Esophagus muscularis mucosa (tissue), 4 donors: ENCODE measurements around the gene MYO1E. TPM values are rescaled to one million over a fixed set of nuclear protein-coding genes. Genes with fewer than 3 reads are reported as not detected.

ENCODE experiments used
- DNase-seq: peaks from one replicate; pipeline ENCODE4 v3.0.0-alpha.2; 2017; ENCODE audit errors: extremely low spot score
- H3K27ac ChIP-seq, 4 donors: fragments of 200-600 bp; sonication (generic); replicated peaks in 1 of 4; 1 replicate in 3 of 4; 2 replicates in 1 of 4; pipeline ENCODE4 v1.5.1; 2016 to 2019; ENCODE audit warnings: mild to moderate bottlenecking in 1 of 4
- H3K27me3 ChIP-seq, 4 donors: fragments of 200-600 bp; sonication (generic); one replicate each; pipeline versions ENCODE4 v1.5.1 to v1.6.0; 2016 to 2019
- H3K36me3 ChIP-seq, 4 donors: fragments of 200-600 bp; sonication (generic); one replicate each; pipeline ENCODE4 v1.5.1; 2016 to 2019
- H3K4me1 ChIP-seq, 4 donors: fragments of 200-600 bp; sonication (generic); one replicate each; pipeline ENCODE4 v1.5.1; 2016 to 2019
- H3K4me3 ChIP-seq, 4 donors: fragments of 200-600 bp; sonication (generic); 1 replicate in 2 of 4; 2 replicates in 2 of 4; pipeline ENCODE4 v1.5.1; 2016 to 2019; ENCODE audit warnings: mild to moderate bottlenecking in 4 of 4, moderate library complexity in 1 of 4
- H3K9me3 ChIP-seq, 4 donors: fragments of 200-600 bp; sonication (generic); 1 replicate in 3 of 4; 2 replicates in 1 of 4; pipeline ENCODE4 v1.5.1; 2016 to 2019
- CTCF ChIP-seq, 3 experiments: fragments of 200-600 bp in 2 of 3; fragments of 450-650 bp in 1 of 3; sonication (generic) in 2 of 3; IDR thresholded peaks; one replicate each; pipeline ENCODE4 v1.5.1; 2017 to 2019; ENCODE audit warnings: antibody characterized with exemption in 3 of 3, mild to moderate bottlenecking in 2 of 3, moderate library complexity in 1 of 3
- EP300 ChIP-seq: sonication (generic); formaldehyde crosslinking; IDR thresholded peaks from one replicate; pipeline ENCODE4 v1.6.1; 2017; ENCODE audit warnings: antibody characterized with exemption
- POLR2A ChIP-seq: fragments of 450-650 bp; IDR thresholded peaks from one replicate; pipeline ENCODE4 v1.6.1; 2017; ENCODE audit warnings: antibody characterized with exemption, moderate library complexity, mild to moderate bottlenecking, low read depth
- POLR2AphosphoS5 ChIP-seq, 2 donors: sonication (generic); formaldehyde crosslinking; IDR thresholded peaks; one replicate each; pipeline ENCODE4 v1.6.1; 2017; ENCODE audit warnings: antibody characterized with exemption in 2 of 2
- WGBS: methylation state at CpG from one replicate; pipeline ENCODE4 v1.1.5; 2018; 5-methylcytosine and 5-hydroxymethylcytosine counted together
- intact Hi-C: fragments of 100-400 bp; cut with DNase I; formaldehyde crosslinking; loops from one replicate; pipeline ENCODE4 v1.15.1; 2023
- total RNA-seq, 4 donors: library from RNA; depleted of rRNA; stranded (reverse); fragments of >200 nt; gene quantifications; one replicate each; pipeline versions ENCODE4 v1.1.0 to v1.2.1, GENCODE V29; 2016

The MYO1E gene
- total RNA-seq, 4 donors from 2014 or later, result 32.7 to 39.9 (median 37.6) TPM

GRCh38 chr15:59268852-59269407 lies 103.7 kb downstream of the MYO1E start:
- Histone ChIP-seq H3K9me3 (no peaks in the 10 kb centered on the region), H3K36me3 (peaks cover 0 to 10% (median 0%) of the 10 kb centered on the region in 4 donors), H3K27me3 (no peaks in the 10 kb centered on the region), H3K27ac (no peak overlapping the region), H3K4me3 (no peak overlapping the region), H3K4me1 (no peaks in the 10 kb centered on the region)
- TF ChIP-seq POLR2AphosphoS5 (IDR thresholded peaks at IDR 0.05) (no peak), CTCF (IDR thresholded peaks at IDR 0.05) (no peak), POLR2A (no peak), EP300 (no peak)
- intact Hi-C loops, result no loop called here
- 93% methylated on average over 10 of the region's 10 CpGs for WGBS
- DNase-seq, result no peak

- Histone ChIP-seq H3K27ac (no peak overlapping the region), H3K9me3 (no peaks in the 10 kb centered on the region), H3K27me3 (no peaks in the 10 kb centered on the region), H3K4me3 (no peak overlapping the region), H3K36me3 (peaks cover 0 to 10% (median 0%) of the 10 kb centered on the region in 4 donors), H3K4me1 (no peaks in the 10 kb centered on the region)
- whole genome bisulfite sequencing, result 90% methylated on average over 3 of the region's 3 CpGs
- no peak for DNase-seq
- no peak for TF ChIP-seq EP300
- intact Hi-C loops, result no loop called here
Observed at GRCh38 chr15:59268168-59268851, 104.4 kb downstream of the MYO1E start.

- no peaks in the 10 kb centered on the region for H3K4me1 ChIP-seq
- DNase-seq, result no peak
- no peak overlapping the region for H3K27ac ChIP-seq
- no peaks in the 10 kb centered on the region for H3K27me3 ChIP-seq
- 95% methylated on average over 5 of the region's 5 CpGs for WGBS
- H3K9me3 ChIP-seq, result no peaks in the 10 kb centered on the region
- no peak for TF ChIP-seq POLR2A
- TF ChIP-seq CTCF (IDR thresholded peaks at IDR 0.05), result no peak
- no peak for TF ChIP-seq EP300
- no peak for TF ChIP-seq POLR2AphosphoS5 (IDR thresholded peaks at IDR 0.05)
- intact Hi-C loops, result no loop called here
- H3K4me3 ChIP-seq, result no peak overlapping the region
- peaks cover 0 to 14% (median 0%) of the 10 kb centered on the region in 4 donors for H3K36me3 ChIP-seq
Observed at GRCh38 chr15:59266028-59266427, 106.6 kb downstream of the MYO1E start.

- H3K27me3 ChIP-seq, result no peaks in the 10 kb centered on the region
- H3K27ac ChIP-seq, result no peak overlapping the region
- TF ChIP-seq POLR2AphosphoS5 (IDR thresholded peaks at IDR 0.05) (no peak), CTCF (IDR thresholded peaks at IDR 0.05) (no peak), EP300 (no peak), POLR2A (no peak)
- H3K36me3 ChIP-seq, result peaks cover 0 to 18% (median 4%) of the 10 kb centered on the region in 4 donors
- no peaks in the 10 kb centered on the region for H3K4me1 ChIP-seq
- DNase-seq, result no peak
- 97% methylated on average over 7 of the region's 7 CpGs for WGBS
- H3K9me3 ChIP-seq, result no peaks in the 10 kb centered on the region
- intact Hi-C loops, result no loop called here
- H3K4me3 ChIP-seq, result no peak overlapping the region
Observed at GRCh38 chr15:59262316-59262715, 110.4 kb downstream of the MYO1E start.

- Histone ChIP-seq H3K27me3 (no peaks in the 10 kb centered on the region), H3K4me3 (no peak overlapping the region), H3K9me3 (no peaks in the 10 kb centered on the region), H3K27ac (no peak overlapping the region), H3K4me1 (no peaks in the 10 kb centered on the region), H3K36me3 (peaks cover 6 to 30% (median 12%) of the 10 kb centered on the region in 4 donors)
- TF ChIP-seq EP300 (no peak), POLR2AphosphoS5 (IDR thresholded peaks at IDR 0.05) (no peak)
- no peak for DNase-seq
- intact Hi-C loops, result no loop called here
- 96% methylated on average over 6 of the region's 6 CpGs for WGBS
Observed at GRCh38 chr15:59260090-59260489, 112.6 kb downstream of the MYO1E start.
